Colonic mucosa (tissue), 4 donors: Measurements from ENCODE around the gene NRXN2. TPM values are rescaled to one million over a fixed set of nuclear protein-coding genes. Genes with fewer than 3 reads are reported as not detected.
"Not testable (repeated sequence)": the region's sequence is repeated elsewhere in the genome, so short reads cannot be mapped to it uniquely, and the experiment has no call there.

Experiments
- DNase-seq: peaks from one replicate; pipeline ENCODE4 v3.0.0-alpha.2; 2020
- H3K27ac ChIP-seq: fragments of 200-600 bp; one replicate; pipeline ENCODE4 v1.8.0; 2021
- H3K27me3 ChIP-seq: fragments of 200-600 bp; one replicate; pipeline ENCODE4 v1.8.0; 2021
- H3K36me3 ChIP-seq: fragments of 200-600 bp; one replicate; pipeline ENCODE4 v1.8.0; 2021
- H3K4me1 ChIP-seq: fragments of 200-600 bp; one replicate; pipeline ENCODE4 v1.8.0; 2021; ENCODE audit warnings: mild to moderate bottlenecking
- H3K4me3 ChIP-seq: fragments of 200-600 bp; one replicate; pipeline ENCODE4 v1.8.0; 2021
- H3K9ac ChIP-seq, 2 donors: one replicate each; pipeline ENCODE4 v1.7.0; 2013; ENCODE audit warnings: control low read depth in 2 of 2, low read depth in 2 of 2, low read length in 2 of 2
- H3K9me3 ChIP-seq: fragments of 200-600 bp; one replicate; pipeline ENCODE4 v1.8.0; 2021
- intact Hi-C: fragments of 100-400 bp; cut with DNase I; formaldehyde crosslinking; loops from one replicate; pipeline ENCODE4 v1.14.1; 2022
- total RNA-seq, 2 donors: library from RNA; stranded (reverse); fragmentation: NEBNext Ultra II Directional in 1 of 2; extraction: Animal tissue kit (Norgen Biotek cat#: 25700) in 1 of 2; gene quantifications; one replicate each; pipeline ENCODE4 v1.2.1, GENCODE V29; 2021
- TF ChIP-seq, protein P1 (sequence below): fragments of 200-600 bp; IDR thresholded peaks from one replicate; pipeline ENCODE4 v1.8.0; 2022; ENCODE audit warnings: antibody characterized with exemption, mild to moderate bottlenecking
- donor health status: healthy.
- donor health status: DM: no; HTN: no; CAD: no.
- donor health status: DM: no; HTN: no; CAD: no.

Gene NRXN2
- total RNA-seq, 2 donors from 2014 or later = 2.2 to 5.4 TPM

DNA sequence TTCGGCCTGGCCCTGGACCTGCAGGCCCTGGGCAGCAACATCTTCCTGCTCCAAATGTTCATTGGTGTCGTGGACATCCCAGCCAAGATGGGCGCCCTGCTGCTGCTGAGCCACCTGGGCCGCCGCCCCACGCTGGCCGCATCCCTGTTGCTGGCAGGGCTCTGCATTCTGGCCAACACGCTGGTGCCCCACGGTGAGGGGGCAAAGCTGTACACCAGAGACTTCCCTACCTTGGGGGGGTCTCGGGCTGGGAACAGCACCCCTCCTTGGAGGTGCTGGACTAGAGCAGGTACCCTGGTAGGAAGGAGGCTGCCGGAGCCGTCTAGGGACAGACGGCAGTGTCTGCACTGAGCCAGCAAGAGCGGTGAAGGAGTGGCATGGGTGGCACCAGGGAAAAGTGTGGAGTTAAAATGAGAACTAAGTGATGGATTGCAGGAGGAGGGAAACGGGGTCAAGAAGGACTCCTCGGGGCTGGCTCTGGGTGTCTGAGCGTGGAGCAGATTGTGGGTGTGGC is 123.2 kb downstream of the NRXN2 start:
- no peaks in the 10 kb centered on the region for H3K36me3 ChIP-seq
- no peak overlapping the region for H3K27ac ChIP-seq
- no peak overlapping the region for H3K9ac ChIP-seq
- H3K27me3 ChIP-seq = no peaks in the 10 kb centered on the region
- DNase-seq = no peak
- no peaks in the 10 kb centered on the region for H3K9me3 ChIP-seq
- no peaks in the 10 kb centered on the region for H3K4me1 ChIP-seq
- intact Hi-C loops = no loop called here
- no peak overlapping the region for H3K4me3 ChIP-seq
- TF ChIP-seq, protein P1, sequence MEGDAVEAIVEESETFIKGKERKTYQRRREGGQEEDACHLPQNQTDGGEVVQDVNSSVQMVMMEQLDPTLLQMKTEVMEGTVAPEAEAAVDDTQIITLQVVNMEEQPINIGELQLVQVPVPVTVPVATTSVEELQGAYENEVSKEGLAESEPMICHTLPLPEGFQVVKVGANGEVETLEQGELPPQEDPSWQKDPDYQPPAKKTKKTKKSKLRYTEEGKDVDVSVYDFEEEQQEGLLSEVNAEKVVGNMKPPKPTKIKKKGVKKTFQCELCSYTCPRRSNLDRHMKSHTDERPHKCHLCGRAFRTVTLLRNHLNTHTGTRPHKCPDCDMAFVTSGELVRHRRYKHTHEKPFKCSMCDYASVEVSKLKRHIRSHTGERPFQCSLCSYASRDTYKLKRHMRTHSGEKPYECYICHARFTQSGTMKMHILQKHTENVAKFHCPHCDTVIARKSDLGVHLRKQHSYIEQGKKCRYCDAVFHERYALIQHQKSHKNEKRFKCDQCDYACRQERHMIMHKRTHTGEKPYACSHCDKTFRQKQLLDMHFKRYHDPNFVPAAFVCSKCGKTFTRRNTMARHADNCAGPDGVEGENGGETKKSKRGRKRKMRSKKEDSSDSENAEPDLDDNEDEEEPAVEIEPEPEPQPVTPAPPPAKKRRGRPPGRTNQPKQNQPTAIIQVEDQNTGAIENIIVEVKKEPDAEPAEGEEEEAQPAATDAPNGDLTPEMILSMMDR = no peak

DNA sequence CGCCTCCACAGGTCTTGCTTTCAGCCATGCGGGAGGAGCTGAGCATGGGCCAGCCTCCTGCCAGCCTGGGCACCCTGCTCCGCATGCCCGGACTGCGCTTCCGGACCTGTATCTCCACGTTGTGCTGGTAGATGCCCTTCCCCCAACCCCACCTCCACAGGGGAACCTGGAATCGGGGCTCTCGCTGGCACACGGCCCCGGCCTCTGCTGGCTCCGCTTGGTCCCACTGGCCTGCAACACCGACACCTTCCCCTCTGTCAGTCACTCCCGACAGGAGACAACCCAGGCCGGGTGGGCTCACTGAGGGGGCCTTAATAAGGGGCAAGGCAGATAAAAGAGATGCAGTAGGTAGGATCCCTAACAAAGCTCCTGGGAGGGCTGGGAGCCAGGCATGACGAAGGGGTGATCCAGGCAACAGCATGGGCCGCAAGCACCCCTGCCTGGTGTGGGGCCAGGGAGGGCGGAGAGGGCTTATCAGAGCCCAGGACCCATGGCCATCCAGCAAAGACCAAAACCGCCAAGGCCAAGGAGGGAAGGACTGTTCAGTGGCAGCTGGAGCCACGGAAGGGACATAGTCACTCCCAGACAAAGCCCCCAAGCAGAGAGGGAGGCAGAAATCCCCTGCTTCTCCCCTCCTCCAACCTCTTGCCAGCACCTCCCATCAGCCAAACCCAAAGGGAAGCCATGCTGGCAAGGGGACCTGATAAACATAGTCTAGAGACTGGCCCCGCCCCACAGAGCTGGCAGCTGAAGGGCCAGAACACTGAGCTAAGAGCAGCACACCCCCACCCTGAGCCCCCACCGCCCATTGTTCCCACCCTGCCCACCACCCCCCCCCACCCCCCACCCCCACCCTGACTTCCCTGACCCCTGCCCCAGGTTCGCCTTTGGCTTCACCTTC is 124.0 kb downstream of the NRXN2 start:
- H3K36me3 ChIP-seq = no peaks in the 10 kb centered on the region
- TF ChIP-seq, protein P1 = no peak
- H3K27ac ChIP-seq = no peak overlapping the region
- H3K4me3 ChIP-seq = no peak overlapping the region
- H3K9me3 ChIP-seq = no peaks in the 10 kb centered on the region
- no peaks in the 10 kb centered on the region for H3K4me1 ChIP-seq
- DNase-seq = no peak
- intact Hi-C loops = no loop called here
- H3K27me3 ChIP-seq = no peaks in the 10 kb centered on the region
- no peak overlapping the region for H3K9ac ChIP-seq

DNA sequence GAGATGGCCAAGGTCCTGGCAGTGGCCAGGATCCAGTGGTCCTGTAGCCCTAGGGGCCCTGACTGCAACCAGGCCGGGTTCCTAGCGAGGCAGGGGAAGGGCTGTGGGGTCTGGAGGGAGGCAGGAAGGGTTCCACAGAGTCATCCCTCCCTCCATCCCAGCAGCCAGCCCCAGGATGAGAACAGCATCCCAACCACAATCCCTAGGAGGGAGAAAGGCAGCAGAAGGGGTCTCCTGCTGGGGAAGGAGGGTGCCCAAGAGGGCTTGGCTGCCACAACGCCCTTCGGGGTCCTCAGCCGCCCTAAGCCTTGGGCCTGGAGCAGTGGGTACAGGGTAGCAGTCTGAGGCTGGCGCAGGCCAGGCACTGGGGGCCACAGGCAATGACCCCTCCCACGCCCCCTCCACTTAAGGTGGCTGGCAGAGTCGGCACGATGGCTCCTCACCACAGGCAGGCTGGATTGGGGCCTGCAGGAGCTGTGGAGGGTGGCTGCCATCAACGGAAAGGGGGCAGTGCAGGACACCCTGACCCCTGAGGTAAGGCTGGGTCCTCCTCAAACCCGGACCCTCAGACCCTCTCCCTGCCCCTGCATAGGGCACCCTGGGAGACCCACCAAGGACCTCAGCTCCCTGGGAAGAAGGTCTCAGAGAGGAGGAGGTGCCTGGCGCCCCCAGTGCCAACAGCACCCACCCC is 124.7 kb downstream of the NRXN2 start:
- intact Hi-C loops = no loop called here
- Histone ChIP-seq H3K27me3 (no peaks in the 10 kb centered on the region), H3K9me3 (no peaks in the 10 kb centered on the region), H3K36me3 (no peaks in the 10 kb centered on the region), H3K4me1 (no peaks in the 10 kb centered on the region), H3K4me3 (no peak overlapping the region), H3K27ac (no peak overlapping the region), H3K9ac (no peak overlapping the region)
- TF ChIP-seq, protein P1 = no peak
- DNase-seq = no peak

DNA sequence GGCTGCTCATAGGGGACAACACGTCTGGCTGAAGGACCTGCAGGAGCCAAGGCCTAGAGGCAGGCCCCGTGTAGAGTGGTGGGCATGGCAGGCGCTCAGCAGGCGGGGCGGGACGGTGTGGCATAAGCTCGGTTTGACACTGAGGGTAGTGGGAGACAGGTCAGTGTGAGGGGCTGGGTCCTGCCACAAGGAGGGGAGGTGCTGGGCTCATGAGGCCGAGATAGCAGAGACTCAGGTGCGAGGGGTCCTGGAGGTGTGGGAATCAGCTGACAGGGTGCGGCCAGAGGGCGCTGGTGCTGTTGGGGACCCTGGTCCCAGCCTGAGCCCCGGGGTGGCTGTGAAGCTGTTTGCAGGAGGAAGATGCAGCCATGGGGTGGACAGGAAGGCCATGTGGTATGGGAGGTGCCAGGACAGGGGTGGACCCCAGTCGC is 125.3 kb downstream of the NRXN2 start:
- Histone ChIP-seq H3K9ac (no peak overlapping the region), H3K27me3 (no peaks in the 10 kb centered on the region), H3K9me3 (no peaks in the 10 kb centered on the region), H3K4me1 (no peaks in the 10 kb centered on the region), H3K27ac (no peak overlapping the region), H3K36me3 (no peaks in the 10 kb centered on the region), H3K4me3 (no peak overlapping the region)
- intact Hi-C loops = no loop called here
- DNase-seq = no peak
- TF ChIP-seq, protein P1 = no peak

GRCh38 chr11:64595922-64596321 is 127.1 kb downstream of the NRXN2 start:
- DNase-seq, H3K4me1 ChIP-seq, H3K27ac ChIP-seq, H3K9me3 ChIP-seq, H3K4me3 ChIP-seq, H3K36me3 ChIP-seq, H3K9ac ChIP-seq, intact Hi-C loops, H3K27me3 ChIP-seq: not testable (repeated sequence)
